GM18498 (cell line): ENCODE data around the gene TXNL1.
"Not testable (repeated sequence)": the region's sequence is repeated elsewhere in the genome, so short reads cannot be mapped to it uniquely, and the experiment has no call there.

Source experiments
- ATAC-seq: cut with Tn5 transposase; IDR thresholded peaks from one replicate; pipeline ENCODE4 v1.9.1; 2021; ENCODE audit warnings: mild to moderate bottlenecking, moderate library complexity; ENCODE audit not compliant: unreplicated experiment

The TXNL1 gene

DNA sequence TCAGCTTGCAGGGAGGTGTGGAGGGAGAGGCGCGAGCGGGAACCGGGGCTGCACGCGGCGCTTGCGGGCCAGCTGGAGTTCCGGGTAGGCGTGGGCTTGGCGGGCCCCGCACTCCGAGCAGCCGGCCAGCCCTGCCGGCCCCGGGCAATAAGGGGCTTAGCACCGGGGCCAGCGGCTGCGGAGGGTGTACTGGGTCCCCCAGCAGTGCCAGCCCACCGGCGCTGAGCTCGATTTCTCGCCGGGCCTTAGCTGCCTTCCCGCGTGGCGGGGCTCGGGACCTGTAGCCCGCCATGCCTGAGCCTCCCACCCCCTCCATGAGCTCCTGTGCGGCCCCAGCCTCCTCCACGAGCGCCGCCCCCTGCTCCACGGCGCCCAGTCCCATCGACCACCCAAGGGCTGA lies 66.1 kb downstream of the TXNL1 start:
- ATAC-seq, result not testable (repeated sequence)

- ATAC-seq, result no peak
Measured at GRCh38 chr18:56570978-56571377, 67.4 kb downstream of the TXNL1 start.

- ATAC-seq, result no peak
Measured at GRCh38 chr18:56569416-56569815, 69.0 kb downstream of the TXNL1 start.

GRCh38 chr18:56568986-56569385 lies 69.4 kb downstream of the TXNL1 start:
- no peak for ATAC-seq

DNA sequence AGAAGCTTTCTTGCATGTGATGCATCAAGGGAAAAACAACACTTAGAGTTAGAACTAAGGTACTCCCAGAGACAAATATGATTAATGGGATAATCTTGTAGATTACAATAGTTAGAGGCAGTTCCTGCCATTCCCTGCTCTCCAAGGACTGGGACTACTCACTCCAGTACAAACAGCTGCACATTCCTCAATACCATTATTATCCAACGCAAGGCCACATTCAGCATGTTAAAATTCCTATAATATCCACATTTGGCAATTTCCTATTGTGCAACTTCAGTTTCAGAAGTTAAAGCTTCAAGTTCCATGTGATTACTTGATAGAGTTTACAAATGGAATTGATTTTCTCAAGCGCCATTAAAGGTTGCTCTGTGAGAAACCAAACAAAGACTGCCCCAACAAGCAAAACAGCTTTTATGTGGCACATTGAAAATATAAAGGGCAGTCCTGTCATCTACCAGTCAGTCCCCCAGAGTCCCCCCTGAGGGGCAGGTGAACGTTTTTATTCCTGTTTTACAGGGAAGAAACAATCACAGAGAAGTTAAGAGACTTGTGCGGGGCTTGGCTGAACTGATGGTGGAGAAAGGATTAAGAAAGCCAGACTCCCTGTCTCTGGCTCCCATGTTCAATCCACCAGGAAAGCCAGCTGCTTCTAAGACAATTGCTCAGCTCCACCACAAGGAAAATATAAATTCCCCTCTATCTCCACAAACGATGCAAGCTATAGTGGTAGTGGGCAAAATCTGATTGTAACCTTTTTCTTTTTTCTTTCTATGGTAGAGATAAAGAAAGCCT lies 72.6 kb downstream of the TXNL1 start:
- ATAC-seq, result no peak

- no peak for ATAC-seq
Measured at GRCh38 chr18:56565046-56565445, 73.3 kb downstream of the TXNL1 start.

GRCh38 chr18:56563568-56563967 lies 74.8 kb downstream of the TXNL1 start:
- ATAC-seq, result no peak

- ATAC-seq, result no peak
Measured at GRCh38 chr18:56562479-56562878, 75.9 kb downstream of the TXNL1 start.

GRCh38 chr18:56560992-56561391 lies 77.4 kb downstream of the TXNL1 start:
- no peak for ATAC-seq

- ATAC-seq, result no peak
Measured at GRCh38 chr18:56559044-56559443, 79.3 kb downstream of the TXNL1 start.

GRCh38 chr18:56556907-56557306 lies 81.5 kb downstream of the TXNL1 start:
- ATAC-seq, result no peak

DNA sequence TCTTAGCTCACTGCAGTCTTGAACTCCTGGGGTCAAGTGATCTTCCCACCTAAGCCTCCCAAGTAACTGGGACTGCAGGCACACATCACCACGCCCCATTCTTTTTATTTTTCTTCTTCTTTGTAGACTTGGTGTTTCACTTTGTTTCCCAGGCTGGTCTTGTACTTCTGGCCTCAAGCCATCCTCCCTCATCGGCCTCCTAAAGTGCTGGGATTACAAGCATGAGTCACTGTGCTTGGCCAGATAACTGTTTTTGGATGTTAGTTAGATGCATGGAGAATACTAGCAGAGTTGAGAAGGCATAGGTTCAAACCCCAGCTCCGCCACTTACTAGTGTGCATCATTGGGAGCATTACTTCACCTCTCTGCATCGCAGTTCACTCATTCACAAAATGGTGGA lies 88.3 kb downstream of the TXNL1 start:
- ATAC-seq, result no peak
